UCSD-AML1 (cell line): Measurements from ENCODE around the gene PF4V1.

ENCODE experiments used
- DNase-seq: peaks from one replicate; lab custom pipeline; 2025; ENCODE audit not compliant: unreplicated experiment; lab: John Stamatoyannopoulos, UW

The PF4V1 gene

GRCh38 chr4:73902038-73902637 is 49.0 kb downstream of the PF4V1 start:
- no peak for DNase-seq

GRCh38 chr4:73902817-73903547 is 49.9 kb downstream of the PF4V1 start:
- DNase-seq, result no peak
